Left hindlimb (tissue), 1 donor: ENCODE data around the gene ENTR1.
A peak's percentile ranks its signal among the peaks of the same experiment; 100 is the strongest.

Experiments
- DNase-seq: peaks from one replicate; pipeline ENCODE4 v3.0.0-alpha.2; 2018

The ENTR1 gene

DNA sequence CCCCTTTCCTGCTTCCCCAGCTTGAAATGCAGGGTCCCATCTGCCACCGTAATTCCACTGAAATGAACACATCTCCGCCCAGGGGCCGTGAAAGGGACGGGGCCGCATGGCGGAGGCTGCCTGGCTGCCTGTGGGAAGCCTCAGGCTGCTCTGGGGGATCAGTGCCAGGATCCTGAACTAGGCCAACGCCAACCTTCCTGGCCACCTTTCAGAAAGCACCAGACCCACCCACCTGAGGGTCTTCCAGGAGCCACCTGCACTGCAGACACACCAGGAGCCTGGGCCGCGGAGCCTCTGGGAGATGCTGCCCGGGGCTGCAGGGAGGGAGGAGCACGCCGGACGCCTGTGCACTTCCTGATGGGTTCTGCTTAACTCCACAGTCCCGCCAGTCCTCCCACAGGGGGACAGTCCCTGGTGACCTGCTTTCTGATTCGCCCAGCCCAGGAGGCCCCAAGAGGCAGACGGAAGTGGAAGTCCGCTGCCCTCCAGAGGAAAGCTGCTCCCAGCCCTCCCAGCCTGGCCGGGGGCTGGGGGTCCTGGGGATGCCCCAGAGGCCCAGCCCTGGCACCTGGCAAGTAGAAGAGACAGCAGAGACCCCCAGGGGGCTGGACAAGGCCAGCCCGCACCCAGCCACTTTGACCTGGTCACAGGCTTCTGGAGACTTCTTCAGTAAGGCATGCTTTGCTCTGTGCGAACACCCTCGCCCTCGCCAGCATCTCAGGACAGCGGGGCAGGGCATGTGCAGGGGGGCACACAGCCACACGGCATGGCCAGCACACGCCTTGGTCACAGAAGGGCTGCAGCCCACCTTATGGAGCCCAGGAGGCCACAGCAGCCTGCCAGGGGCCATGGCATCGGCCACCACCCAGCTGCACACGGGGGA is 36.9 kb downstream of the ENTR1 start, which contains the start of gene CARD9:
CARD9 (minus strand) TSS at position 370 of the 883 bp plus-strand sequence. CDS start 1,591 bp downstream, outside the sequence.
- DNase-seq = no peak

DNA sequence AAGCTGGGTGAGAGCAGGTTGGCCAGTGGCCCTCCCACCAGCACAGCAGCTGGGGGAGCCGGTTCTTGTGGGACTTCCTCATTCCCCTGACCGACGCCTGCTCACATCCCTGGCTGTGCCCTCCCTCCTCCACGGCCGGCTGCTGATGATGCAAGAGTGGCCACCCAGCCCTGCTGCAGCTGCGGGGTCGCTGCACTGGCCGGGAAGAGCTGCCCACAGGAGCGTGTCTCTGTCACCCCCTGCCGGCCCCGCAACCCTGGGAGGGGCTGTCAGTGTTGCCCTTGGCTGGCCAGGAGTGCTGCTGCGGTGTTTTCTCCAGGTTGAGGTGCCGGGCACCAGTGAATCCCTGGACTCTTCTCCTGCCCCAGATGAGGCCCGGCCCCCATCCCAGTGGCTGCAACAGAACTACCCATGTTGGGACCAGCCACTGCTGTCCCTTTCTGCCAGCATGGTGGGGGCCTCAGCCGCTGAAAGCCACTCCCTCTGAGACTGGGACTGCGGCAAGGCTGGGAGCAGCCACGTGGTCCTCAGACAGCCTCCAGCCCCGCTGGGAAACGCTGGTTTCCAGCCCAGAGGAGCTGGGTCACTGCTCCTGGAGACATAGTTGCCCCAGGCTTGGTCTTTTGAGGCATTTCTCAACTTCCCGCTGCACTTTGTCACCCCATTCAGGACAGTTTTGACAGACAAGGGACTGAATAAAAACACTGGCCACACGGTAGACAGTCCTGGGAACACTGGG is 37.7 kb downstream of the ENTR1 start:
- DNase-seq = peak; percentile 75

DNA sequence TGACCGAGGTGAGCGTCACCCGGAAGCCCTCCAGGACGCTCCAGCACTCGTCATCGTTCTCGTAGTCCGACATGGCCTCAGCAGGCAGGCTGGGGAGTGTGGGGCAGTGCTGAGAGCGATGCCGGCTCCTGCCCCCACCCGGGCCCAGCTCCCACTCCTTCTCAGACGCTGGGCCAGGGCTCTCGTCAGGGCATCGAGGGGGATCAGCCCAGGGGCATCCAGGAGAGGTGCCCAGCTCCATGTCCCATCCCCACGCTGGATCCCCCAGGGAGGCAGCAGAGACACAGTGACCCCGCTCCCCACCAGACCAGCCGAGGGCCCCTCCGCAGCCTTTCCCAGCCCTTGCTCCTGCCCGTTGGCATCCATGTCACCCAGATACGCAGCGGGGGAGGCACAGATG is 38.4 kb downstream of the ENTR1 start:
- DNase-seq = no peak

DNA sequence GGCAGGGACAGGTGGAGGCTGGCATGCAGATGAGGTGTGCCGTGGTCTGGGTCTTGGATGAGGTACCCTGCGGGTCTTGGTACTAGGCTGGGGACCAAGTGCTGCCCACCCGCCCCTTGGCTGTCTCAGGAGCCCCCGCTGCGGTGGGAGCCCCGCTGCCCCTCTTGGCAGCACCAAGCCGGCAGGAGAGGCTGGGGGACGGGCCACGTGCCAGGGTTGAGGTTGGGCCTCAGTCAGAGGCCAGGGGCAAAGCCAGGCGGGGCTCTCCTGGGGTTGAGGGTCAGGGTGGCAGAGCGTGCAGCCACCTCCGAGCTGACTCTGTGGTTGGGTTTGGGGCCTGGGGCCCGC is 38.9 kb downstream of the ENTR1 start:
- DNase-seq = no peak

DNA sequence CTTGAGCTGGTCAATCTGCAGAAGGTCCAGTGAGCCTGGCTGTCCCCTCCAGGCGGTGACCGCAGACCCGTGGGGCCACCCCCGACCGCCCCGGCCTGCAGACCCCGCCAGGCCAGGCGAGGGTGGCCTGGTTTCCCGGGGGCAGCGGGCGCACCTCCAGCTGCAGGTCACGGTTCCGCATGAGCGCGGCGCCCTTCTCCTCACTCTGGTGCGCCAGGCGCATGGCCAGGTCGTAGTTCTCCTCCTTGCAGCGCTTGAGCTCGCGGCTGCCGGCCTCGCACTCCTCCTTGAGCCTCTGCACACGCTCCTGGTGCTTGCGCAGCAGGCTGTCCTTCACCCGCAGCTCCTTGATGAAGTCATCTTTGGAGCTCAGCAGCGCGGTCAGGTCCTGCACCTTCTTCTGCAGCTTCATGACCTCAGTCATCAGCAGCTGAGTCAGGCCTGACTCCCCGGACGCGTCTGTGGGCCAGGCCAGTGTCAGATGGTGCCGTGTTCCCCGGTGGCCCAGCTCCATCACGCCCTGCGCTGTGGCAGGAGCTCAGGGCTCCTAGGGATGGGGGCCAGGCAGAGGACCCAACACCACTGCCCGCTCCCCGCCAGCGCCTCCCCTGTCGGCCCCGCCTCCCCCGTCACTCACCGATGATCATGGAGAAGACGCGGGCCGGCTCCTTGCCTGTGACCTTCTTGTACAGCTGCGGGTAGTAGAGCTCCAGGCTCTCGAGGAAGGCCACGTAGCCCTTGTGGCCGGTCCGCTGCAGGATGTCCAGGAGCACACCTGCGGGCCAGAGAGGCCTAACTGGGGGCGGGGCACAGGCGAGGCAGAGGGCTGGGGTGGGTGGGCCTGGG is 39.5 kb downstream of the ENTR1 start:
- no peak for DNase-seq

DNA sequence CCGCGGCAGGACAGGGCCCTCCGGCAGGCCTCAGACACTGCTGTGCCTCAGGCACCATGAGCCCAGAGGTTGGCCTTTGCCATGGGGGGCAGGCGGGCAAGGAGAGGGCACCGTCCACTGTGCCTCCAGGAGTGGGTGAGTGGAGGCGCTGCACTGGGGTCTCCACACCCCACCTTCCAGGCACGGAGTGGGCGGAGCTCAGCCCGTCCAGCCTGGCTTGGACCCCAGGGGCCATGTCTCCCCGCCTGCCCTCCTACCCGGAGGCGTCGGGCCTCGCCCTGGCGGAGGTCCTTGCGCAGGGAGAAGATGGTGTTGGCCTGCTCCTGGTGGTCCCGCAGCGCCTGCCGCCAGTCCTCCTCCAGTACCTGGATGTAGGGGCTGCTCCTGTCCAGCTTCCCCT is 40.4 kb downstream of the ENTR1 start:
- no peak for DNase-seq

DNA sequence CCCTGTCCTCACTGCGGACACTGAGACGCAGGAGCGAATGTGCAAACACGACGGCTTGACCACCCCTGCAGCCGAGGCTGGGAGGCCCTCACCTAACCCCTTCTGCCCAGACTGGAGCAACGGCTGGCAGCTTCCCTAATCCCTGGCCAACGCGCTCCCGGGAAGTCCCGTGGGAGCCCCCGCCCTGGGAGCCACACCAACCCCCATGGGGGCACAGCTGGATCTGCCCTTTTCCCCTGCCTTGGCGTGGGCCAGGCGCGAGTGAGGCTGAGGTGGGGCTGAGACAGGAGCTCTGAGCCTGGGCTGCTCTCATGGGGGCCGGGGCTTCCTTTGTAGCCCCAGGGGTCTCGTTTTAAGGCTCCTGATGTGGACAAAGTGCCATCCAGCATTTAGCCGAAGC is 42.2 kb downstream of the ENTR1 start:
- no peak for DNase-seq

DNA sequence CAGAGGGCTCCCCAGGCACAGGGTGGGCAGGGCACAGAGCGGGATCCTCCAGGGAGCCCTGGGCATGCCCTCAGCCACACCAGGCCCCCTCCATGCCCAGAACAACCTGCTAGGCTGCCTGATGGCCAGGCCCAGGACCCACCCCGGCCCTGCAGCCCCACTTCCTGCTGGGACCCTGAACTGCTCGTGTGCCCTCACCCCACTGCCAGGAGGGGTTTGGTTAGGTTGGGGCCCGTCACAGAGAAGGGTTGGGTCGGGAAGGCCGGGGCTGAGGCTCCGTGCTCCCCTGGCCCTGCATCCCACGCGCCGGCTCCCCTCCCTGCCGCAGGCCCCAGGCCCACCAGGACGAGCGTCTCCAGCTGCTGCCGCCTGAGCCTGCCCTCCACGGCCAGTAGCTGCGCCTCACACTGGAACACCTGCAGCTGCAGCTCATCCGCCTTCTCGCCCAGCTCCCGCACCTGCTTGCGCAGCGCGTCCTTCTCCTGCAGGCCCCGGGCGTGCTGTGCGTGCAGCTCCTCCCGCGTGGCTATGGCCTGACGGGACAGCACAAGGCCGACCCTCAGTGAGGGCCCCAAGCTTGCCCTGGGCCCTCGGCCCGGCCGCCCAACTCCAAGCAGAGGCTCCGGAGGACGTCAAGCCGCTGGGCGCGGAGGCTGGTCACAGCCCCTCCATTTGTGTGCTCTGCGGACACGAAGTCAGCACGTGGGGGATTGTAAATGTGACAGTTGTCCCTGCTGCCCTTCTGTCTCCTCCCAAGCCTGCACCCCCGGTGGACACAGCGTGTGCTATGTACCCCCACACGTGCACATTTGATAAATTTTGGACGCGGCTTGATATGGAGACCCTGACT is 42.9 kb downstream of the ENTR1 start:
- DNase-seq = no peak

DNA sequence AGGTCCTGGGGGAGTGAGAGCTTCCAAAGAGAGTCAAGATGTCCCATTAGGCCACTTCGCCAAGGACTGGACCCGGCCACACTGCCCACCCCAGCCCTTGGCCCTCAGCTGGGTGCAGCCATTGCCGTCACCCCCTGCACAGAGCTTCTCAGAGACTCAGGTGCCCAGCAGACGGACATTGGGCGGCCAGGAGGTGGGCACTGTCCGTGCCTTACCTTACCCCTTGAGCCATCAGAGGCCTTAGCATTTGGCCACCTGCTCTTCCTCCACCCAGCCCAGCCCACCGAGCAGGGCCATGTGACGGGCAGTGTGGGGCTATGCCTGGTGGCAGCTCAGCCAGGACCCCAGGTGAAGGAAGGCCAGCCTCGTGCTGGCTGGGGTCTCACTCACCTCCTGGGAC is 43.6 kb downstream of the ENTR1 start:
- DNase-seq = no peak

DNA sequence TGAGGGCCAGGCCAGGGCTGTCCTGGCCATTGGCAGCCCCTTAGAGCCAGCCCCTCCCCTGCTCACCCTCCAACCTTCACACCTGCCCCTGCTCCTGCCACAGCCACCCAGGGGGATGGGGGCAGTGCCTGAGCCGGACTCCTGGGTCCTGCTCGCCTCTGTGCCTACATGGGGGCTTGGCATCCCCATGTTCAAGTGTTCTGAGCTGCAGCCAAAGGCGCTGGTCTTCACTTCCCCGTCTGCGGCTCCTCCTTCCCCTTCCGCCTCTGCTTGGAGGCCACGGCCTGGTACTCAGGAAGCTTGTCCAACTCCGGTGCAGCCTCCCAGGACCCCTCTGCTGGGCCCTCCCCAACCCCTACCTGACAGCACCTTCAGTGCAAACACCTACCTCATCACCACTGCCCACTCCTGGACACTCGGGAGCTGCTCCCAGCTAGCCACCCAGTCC is 44.6 kb downstream of the ENTR1 start:
- no peak for DNase-seq

DNA sequence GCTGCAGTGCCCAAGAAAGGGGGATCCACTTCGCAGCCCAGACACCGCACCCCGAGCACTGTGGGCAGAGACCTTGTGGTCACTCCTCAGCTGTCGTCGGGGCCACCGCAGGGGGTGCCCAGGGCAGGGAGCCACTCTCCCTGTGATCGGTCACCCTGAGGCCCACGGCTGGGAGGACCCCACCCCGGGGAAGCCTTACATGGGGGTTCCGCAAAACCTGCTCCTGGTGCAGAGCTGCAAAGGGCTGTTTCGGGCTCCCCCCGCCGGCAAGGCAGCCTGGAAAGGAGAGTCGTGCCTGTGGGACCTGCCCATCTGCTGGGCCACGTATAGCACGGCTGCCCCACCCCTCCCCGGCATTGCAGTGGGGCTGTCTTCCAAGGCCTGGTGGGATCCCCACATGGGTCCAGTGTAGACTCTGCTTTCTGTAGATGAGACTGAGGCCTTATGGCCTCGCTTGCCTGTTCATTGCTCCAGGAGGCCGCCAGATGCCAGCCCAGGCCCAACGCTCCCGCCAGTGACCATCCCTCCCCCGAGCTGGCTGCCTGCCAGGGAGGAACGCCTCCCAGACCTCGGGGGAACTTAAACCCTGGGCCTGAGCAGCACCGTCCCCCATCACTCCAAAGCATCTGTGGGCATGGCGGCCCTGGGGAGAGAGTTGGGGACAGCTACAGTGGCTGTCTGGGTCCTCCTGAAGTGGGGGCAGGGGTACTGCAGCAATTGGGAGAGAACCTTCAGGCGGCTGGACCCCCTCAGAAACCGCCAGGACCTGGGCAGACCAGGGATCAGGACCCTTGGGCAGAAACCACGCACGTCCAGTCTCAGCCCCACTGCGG is 45.3 kb downstream of the ENTR1 start:
- DNase-seq = peak; percentile 49

DNA sequence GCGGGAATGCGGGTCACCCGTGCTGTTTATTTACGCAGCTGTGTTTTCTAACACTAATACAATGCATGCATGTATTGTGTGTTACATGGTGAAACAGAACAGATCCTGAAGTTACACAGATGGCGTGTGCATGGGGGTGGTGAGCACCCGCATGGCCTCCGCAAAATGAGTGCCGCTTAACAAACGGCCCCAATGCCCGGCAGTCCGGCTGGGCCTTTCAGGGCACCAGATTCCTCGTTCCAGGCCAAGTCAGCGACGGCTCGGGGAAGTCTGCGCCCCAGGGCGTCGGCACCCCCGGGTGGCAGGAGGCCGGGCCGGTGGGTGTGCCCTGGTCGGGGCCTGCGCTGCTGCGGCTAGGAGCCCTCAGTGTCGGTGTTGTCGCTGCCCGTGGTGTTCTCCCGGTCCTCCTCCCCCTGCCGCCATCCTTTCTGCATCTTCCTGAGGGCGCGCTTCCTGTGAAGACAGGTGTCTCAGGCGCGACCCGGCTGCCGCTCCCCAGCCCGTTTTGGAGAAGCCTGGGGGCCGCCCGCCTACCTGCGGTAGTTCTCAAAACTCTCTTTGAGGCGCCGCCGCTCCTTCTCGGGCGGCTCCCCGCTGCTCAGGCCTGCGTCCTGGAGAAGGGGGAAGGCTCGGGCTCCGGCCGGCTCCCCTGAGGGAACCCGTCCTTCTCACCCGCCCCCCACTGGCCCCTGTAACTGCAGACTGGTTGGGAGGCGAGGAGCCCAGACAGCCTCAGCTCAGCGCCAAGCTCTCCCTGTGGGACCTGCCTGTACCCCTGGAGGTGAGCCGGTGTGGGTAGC is 46.3 kb downstream of the ENTR1 start:
- peak; percentile 47 for DNase-seq

- DNase-seq = peak; percentile 96
These were observed 47.1 kb downstream of the ENTR1 start, which contains the start of gene DNLZ for GRCh38 chr9:136363106-136363948. TSS of gene DNLZ (minus strand) at chr9:136363744. CDS start at chr9:136363714, 30 bp downstream.

DNA sequence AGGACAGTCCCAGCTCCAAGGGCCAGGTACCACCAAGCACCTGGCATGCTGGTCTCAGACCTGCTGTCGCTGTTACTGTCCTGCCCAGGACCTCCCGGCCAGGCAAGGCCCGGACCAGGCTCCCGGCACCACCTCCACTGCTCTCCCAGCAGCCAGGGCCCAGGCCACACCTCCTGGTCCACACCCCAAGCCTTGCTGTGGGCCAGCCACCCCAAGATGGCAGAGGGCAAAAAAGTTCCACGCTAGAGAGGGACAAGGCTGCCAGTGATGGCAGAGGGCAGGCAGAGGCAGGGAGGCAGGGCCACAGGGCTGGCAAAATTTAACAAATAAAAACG is 48.0 kb downstream of the ENTR1 start:
- DNase-seq = peak; percentile 50

GRCh38 chr9:136361754-136362449 is 48.5 kb downstream of the ENTR1 start:
- peak; percentile 59 for DNase-seq

DNA sequence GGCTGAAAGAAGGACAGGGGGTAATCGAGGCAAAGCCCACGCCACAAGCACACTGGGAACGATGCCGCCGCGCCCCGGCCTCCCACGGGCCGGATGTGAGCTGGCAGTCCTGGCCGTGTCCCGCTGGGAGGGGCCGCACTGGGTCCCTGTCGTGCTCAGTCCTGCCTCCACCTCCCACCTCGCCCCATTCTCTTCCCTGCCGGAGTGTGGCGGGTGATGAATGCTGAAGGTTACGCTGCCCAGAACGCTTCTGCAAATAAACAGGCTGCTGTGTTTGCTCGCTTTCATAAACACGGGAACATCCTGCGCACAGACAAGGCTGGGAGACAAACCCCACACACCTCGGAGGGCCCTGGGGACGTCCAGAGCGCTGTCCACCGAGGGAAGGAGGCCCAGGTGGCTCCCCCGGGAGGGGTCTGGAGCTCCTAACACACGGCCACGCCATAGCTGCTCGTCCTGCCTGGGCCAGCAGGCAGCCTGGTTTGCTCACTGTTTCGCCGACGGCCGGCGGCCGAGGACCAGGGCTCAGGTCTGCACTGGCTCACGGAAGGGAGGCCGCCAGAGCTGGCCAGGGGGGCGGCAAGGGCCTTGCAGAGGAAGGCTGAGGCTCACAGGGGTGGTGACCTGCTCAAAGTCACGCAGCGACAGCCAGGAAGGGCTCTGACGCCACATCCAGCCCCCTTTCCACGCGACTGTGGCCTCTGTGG is 49.2 kb downstream of the ENTR1 start:
- DNase-seq = peak; percentile 52

DNA sequence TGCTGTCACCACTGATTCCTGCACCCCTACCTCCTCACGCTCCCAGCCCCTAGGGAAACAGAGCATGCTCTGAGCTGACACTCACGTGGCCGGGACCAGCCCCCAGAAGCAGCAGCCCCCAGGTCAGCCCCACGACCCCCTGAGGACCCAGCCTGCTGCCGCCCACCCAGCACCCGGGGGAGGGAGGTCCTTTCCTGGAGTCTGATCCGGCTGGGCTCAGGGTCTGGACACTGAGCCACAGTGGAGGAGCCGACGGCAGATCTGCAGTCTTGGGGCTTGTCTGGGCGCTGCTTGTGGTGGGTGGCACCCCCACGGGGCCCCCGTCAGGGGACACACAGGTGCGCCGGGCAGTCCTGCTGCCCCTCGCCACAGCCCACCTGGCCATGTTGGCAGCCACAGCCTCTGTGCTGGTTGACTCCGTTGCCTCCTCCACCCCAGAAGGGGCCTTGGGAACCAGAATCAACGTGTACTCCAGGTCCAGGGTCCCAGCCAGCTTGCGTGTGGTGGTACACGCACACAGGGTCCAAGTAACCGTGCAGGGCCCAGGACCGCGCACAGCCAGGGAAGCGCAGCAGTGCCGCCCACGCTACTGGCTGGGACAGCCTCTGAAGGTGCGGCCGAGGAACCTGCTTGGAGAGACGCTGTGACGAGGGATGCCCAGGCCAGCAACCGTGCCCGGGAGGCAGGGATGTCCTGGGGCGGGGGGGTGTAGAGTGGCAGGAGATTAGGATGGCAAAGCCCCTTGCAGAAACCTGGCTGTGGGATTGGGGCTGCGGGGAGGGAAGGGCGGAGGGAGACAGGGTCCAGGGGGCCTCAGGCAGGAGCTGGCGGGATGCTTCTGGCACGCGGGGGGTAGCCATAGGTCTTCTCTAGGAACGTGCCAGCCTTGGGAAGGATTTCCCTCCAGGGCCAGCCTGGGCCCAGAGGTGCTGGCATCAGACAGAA is 50.4 kb downstream of the ENTR1 start:
- DNase-seq = peak; percentile 43
